HG02884 (cell line): ENCODE results near the gene CDH4.

Source experiments
- ATAC-seq: cut with Tn5 transposase; IDR thresholded peaks from one replicate; pipeline ENCODE4 v1.9.1; 2021; ENCODE audit warnings: mild to moderate bottlenecking, moderate library complexity; ENCODE audit not compliant: unreplicated experiment

The CDH4 gene

DNA sequence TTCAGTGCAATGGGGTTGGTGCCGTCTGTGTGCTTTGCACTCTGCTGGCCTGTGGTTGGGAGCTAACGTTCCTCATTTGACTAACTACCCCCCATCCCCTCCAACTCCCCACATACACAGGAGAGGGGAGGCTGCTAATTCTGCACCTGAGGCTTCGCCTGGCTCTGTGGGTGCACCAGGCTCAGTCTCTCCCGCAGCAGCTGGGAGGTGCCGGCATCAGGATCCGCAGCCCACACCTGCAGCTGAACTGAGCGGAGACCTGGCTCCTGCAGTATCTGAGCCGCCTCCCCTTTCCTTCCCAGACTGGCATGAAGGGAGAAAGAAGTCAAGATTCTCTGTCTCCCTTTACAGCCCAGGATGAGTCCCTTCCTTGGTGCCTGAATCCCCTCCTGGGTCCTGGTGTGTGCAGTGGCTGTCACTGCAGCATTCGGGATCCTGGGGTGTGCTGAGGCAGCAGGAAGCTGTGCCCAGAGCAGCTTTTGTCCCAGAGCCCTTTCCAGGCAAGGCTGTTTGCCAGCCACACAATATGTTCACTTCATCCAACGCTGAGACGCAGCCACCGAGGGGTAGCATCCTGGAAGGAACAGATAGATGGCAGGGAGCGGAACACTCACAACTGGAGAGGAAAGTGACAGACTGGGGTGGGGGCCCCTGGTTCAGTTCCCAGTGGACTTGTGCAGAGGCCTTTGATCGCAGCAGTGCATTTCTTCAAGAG lies 70.2 kb downstream of the CDH4 start:
- no peak for ATAC-seq

DNA sequence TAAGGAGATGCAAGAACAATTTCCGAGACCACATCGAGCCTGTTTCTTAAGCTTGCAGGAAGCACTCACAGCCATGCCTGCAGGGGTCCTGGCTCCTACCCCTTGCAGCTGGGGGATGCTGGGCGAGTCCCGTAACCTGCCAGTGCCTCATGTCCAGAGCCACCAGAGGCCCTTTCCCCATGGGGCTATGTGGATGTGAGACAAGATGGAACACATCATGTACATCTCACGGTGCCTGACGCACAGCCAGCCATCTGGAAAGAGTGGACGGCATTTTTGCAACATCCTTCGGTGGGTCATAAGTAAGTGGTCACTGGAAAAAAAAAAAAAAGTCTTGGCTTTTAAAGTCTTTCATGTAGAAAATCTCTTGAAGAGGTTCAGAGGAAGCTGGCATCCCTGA lies 72.8 kb downstream of the CDH4 start:
- no peak for ATAC-seq

DNA sequence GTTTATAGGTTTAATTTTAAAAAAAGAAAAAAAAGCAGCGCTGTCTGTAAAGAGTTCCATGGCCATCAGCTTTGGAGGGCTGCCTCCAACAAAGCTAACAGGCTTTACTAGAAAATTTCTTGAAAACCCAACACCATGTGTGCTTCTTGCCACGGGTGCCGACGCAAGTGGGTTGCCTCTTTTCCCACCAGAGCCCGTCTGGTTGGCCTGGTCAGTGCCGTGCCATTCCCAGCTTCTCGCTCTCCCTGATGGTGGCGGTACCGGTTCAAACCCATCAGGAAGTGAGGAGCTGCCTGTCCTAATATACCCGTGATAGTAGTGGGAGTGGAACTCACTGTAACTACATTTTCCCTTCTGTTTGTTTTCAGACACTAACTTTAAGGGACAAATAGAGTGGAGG lies 73.7 kb downstream of the CDH4 start:
- no peak for ATAC-seq

DNA sequence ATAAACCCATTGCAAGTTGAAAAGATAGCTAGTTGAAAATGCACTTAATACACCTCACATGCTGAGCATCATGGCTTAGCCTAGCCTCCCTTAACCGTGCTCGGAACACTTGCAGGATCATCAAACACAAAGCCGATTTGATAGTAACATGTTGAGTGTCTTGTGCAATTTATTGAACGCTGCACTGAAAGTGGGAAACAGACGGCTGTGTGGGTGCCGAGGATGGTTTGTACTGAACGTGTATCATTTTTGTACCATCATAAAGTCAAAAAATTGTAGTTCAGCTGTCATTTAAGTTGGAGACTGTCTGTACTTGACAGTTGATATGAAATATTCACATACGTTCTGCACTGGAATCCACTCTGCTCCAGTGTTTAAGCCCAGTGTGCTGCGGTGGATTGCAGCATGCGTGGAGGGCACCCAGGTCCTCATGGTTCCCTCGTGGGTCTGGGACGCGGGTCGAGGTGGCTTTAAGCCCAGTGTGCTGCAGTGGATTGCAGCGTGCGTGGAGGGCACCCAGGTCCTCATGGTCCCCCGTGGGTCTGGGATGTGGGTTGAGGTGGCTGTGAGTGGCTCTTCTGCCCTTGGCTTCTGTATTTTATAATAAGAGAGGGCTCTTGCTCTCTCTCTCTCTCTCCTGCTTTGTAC lies 77.0 kb downstream of the CDH4 start:
- ATAC-seq = no peak

DNA sequence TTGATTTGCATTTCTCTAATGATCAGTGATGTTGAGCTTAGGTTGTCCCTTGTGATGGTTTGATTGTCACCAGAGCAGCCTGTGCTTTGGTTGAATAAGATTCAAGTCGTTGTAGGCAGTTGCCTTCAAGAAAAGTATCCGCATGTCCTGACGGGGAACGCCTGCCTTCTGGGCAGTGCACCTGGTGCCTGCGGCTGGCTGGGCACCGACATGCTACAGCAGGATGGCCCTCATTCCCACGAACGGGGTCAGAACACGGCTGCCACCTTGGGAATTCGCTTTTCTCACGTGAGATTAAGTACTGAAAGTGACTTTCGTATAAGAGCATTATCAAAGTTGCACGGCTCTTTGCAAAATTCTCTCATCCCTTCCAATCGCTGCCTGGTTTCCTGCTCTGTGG lies 78.4 kb downstream of the CDH4 start:
- no peak for ATAC-seq

GRCh38 chr20:61331543-61331942 lies 79.5 kb downstream of the CDH4 start:
- ATAC-seq = no peak

GRCh38 chr20:61332016-61332975 lies 80.2 kb downstream of the CDH4 start:
- no peak for ATAC-seq

DNA sequence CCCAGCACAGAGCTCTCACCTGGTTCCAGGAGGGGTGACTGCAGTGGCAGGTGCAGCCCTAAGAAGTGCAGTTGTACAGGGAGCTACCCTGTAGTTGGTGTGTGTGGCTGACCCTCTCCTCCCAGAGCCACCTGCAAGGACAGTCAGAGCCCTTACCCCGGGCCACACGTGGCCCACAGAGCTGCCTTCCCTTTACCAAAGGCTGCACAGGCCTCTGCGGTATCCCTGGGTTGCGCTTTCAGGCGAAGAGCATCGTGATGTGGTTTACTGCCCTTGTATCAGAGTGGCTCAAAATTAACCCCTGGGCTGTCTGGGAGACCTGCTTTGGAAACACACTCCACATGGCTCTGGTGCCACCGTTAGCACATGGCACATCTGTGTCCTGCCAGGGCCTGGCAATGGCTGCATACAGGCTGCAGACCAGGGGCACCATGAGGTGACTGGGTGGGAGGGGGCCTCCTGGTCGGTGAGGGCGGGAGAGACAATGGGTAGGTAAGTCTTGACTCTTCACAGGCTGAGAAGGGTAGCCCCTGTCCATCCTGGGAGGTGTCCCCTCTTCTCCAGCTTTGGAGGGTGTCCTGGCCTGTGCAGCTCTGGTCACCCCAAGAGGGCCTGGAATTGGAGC lies 81.5 kb downstream of the CDH4 start:
- no peak for ATAC-seq

- no peak for ATAC-seq
These were observed 88.1 kb downstream of the CDH4 start for GRCh38 chr20:61340157-61340556.

DNA sequence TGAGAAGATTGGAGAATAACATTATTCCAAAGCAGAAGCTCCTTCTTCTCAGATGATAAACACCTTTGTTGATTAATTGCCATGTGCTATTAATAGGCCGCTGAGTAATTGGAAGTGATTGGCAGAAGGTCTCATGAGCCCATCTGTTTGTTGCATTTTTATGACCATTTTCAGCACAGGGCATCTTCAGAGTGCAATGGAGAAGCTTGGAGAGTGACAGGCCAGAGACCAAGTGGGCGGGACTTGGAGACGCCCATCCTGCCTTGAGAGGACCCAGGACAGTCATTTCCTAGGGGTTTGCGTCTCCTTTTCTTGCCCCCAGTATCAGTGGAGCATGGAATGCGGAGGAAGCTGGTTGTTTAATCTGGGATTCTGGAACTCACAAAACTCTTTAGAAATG lies 89.5 kb downstream of the CDH4 start:
- no peak for ATAC-seq

DNA sequence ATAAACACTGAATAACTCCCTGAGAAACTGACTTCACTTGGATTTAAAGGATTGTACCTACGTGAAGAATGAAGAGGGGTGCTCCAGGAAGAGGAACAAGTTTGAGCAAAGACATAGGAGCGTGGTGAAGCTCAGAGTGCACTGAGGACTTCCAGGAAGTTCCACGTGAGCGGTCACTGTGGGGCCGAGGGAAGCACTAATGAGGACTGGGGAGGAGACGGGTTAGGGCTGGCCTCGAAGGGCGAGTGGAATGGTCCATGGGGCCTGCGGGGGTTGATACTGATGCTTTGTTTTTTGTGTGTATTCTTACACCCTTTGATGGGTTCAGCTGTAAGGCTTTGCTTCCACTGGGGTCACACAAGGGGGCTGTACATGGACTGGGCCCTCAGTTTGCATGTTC lies 91.9 kb downstream of the CDH4 start:
- no peak for ATAC-seq

GRCh38 chr20:61345656-61346055 lies 93.6 kb downstream of the CDH4 start:
- no peak for ATAC-seq

DNA sequence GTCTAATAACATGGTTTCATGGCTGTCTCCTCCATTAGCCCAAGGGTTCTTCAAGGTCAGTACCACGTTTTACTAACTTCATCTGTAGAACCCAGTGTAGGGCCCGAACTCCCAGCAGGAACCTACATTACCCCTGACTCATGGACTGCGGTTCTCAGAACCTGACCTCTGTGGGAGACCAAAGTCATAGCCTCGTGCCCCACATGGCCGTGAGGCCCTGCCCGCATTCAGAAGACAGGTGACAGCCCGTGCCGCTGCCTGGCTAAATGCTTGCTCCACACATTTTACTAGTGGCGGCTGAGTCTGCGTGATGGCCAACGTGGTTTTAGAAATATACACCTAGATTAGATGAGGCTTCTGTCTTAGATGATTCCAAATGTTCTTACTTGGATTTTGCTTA lies 94.9 kb downstream of the CDH4 start:
- ATAC-seq = no peak

- ATAC-seq = no peak
These were observed 95.4 kb downstream of the CDH4 start for GRCh38 chr20:61347443-61347842.

DNA sequence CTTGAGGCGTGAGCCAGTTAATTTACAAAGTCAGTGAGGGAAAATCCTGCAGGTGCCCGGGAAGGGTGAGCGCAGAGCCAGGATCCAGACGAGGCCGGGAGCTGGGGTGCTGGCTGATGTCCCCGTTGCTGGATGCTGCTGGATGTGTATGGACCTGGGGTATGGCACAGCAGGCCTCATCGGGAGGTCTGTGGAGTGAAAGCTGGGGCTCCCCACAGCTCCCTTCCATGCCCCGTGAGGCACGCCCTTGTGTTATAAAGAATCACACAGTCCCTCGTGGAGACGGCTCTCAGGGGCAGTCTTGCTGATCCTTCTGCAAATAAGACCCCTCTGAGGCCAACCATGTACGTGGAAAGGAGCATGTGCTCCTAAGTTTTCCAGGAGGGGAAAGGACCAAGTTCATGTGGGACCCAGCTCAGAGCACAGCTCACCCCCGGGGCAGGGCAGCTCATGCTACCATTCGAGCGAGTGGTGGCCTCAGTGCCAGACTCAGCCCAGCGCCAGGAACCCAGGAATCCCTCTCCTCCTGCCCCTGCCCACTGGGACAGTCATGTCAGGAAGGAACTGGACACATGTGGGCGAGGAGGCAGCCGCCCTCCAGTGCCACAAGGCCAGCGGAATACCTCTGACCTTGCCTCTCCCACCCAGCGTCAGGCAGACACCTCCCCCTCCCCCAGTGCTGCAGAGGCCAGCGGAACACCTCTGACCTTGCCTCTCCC lies 97.5 kb downstream of the CDH4 start:
- no peak for ATAC-seq

GRCh38 chr20:61350500-61351250 lies 98.6 kb downstream of the CDH4 start:
- ATAC-seq = no peak

DNA sequence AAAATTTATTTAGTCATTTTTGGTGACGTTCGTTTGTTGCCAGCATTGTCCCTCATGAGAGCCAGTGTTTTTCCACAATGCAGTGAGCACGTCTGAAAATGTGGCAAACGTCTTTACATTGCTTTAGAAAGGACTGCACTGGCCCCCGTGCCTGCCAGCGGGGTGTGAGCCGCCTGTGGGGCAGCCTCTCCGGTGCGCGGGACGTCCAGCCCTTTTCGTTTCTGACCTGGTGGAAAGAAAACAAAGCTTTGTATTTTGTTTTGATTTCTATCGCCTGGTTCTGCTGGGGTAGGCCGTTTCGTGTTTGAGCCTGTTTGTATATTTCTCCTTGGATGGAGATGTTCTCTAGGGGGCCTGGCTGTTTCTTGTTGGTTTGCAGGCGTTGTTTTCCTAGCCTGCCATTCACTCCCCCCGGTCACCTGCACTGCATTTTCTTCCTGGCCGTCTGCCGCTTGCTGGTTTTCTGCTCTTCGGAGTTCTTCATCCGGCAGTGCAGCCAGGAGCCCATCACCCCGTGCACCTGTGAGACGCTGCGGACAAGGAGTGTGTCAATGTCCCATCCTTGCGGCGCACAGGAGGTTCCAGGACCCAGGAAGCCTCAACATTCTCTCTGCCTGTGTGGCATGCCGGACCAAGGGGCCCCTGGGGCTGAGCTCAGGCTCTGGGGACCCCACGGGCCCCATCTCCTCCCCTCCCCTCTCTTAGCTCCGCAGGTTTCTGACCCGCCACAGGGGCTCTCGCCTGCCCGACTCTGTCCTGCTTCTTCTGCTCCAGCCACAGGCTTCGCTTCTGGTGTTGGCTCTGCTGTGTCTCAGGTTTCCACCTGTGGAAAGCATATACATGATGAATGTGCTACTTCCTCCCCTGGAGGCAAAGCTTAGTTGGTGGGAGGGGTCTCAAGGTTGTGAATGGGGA lies 100.5 kb downstream of the CDH4 start:
- ATAC-seq = no peak

GRCh38 chr20:61353261-61354000 lies 101.4 kb downstream of the CDH4 start:
- no peak for ATAC-seq
